ENCODE data around the gene CES2. TPM values are rescaled to one million over a fixed set of nuclear protein-coding genes. Genes with fewer than 3 reads are reported as not detected.
A peak's percentile ranks its signal among the peaks of the same experiment; 100 is the strongest.
"Not testable (repeated sequence)": the region's sequence is repeated elsewhere in the genome, so short reads cannot be mapped to it uniquely, and the experiment has no call there.

CES2 gene
- total RNA-seq, 1 donor: 37.6 TPM

- no peak for TF ChIP-seq CTCF (IDR thresholded peaks at IDR 0.05; ENCODE audit: insufficient read depth, low read length)
- DNase-seq (ENCODE audit: low read depth): no peak
- no peak overlapping the region for H3K4me3 ChIP-seq (ENCODE audit: low read depth, low read length)
These were observed 38.4 kb downstream of the CES2 start for GRCh38 chr16:66973716-66974115.

DNA sequence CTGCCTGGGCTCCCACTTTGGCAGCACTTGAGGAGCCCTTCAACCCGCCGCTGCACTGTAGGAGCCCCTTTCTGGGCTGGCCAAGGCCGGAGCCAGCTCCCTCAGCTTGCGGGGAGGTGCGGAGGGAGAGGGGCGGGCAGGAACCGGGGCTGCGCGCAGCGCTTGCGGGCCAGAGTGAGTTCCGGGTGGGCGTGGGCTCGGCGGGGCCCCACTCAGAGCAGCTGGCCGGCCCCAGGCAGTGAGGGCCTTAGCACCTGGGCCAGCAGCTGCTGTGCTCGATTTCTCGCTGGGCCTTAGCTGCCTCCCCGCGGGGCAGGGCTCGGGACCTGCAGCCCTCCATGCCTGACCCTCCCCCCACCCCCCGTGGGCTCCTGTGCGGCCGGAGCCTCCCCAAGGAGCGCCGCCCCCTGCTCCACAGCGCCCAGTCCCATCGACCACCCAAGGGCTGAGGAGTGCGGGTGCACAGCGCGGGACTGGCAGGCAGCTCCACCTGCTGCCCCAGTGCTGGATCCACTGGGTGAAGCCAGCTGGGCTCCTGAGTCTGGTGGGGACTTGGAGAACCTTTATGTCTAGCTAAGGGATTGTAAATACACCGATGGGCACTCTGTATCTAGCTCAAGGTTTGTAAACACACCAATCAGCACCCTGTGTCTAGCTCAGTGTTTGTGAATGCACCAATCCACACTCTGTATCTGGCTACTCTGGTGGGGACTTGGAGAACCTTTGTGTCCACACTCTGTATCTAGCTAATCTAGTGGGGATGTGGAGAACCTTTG is 39.0 kb downstream of the CES2 start:
- not testable (repeated sequence) for DNase-seq (ENCODE audit: low read depth); H3K4me3 ChIP-seq (ENCODE audit: low read depth, low read length)

GRCh38 chr16:66974932-66975246 is 39.6 kb downstream of the CES2 start:
- H3K4me3 ChIP-seq (ENCODE audit: low read depth, low read length); DNase-seq (ENCODE audit: low read depth): not testable (repeated sequence)

DNA sequence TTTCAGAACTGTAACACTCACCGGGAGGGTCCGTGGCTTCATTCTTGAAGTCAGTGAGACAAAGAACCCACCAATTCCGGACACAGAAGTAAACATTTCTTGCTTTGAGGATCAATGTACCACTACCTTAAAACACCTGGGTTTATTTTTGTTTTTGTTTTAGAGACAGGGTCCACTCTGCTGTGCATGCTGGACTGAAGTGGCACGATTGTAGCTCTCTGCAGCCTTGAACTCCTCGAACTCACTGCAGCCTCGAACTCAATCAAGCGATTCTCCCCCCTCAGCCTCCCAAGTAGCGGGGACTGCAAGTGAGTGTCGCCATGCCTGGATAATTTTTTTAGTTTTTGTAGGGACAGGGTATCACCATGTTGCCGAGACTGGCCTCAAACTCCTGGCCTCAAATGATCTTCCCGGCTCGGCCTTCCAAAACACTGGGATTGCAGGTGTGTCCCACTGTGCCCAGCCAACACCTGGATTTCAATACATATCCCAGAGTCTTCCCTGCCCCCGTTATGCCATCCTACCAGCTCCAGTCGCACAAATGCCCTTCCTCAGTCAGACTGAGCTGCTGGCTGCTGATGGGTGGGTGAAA is 40.1 kb downstream of the CES2 start:
- TF ChIP-seq CTCF (IDR thresholded peaks at IDR 0.05; ENCODE audit: insufficient read depth, low read length): no peak
- no peak overlapping the region for H3K4me3 ChIP-seq (ENCODE audit: low read depth, low read length)
- no peak for DNase-seq (ENCODE audit: low read depth)

DNA sequence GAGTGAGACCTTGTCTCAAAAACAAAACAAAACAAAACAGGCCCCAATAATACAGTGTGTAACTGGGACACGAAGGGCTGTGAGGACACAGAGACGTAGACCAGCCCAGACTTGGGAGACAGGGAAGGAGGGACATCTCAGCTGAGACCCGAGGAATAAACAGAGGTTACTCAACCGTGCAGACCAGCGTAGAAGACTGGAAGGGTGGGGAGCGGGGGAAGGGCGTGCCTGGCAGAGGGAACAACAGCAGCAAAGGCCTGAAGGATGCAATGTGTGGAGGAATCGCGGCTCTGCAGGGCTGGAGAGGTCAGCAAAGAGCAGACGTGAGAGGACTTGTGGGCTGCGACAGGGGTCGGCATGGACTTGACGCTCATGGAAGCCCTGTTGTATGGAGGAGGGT is 41.4 kb downstream of the CES2 start:
- TF ChIP-seq CTCF (IDR thresholded peaks at IDR 0.05; ENCODE audit: insufficient read depth, low read length): no peak
- H3K4me3 ChIP-seq (ENCODE audit: low read depth, low read length): no peak overlapping the region
- DNase-seq (ENCODE audit: low read depth): no peak

- TF ChIP-seq CTCF (IDR thresholded peaks at IDR 0.05; ENCODE audit: insufficient read depth, low read length): peak; percentile 88
These were observed 42.2 kb downstream of the CES2 start for GRCh38 chr16:66977341-66978113.

DNA sequence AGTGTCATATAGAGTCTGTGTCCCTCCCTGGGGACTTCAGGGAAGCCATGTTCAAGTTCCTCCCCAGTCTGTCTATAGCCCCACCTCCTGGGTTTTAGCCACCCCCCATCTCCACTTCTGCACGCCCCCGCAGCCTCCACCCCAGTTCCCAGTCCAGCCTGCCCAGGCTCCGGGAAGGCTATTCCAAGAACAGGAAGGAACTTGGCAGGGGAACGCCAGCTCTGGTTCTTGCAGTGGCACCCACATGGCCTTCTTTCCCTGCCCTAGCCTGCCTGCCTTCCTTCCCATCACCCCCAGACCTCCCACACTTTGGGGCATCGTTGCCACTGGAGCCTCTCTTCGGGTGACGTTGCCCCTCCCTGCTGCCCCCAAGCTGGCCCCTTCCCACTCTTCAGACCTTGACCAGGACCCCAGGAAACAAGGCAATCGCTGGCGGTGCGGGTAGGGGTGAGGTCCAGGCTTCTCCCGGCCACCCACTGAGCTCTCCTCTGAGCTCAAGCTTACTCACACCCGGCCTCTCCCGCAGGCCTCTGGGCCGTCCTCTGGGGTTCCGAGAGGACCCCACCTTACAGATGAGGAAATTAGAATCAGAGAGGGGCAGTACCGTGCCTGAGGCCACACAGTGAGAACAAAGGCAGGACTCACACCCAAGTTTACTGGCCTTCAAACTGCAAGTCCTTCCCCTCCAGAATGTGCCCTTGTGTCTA is 43.8 kb downstream of the CES2 start:
- DNase-seq (ENCODE audit: low read depth): no peak
- TF ChIP-seq CTCF (IDR thresholded peaks at IDR 0.05; ENCODE audit: insufficient read depth, low read length): no peak
- H3K4me3 ChIP-seq (ENCODE audit: low read depth, low read length): no peak overlapping the region

More at GRCh38 chr16:66977341-66978113, 42.2 kb downstream of the CES2 start:
- no peak overlapping the region for H3K4me3 ChIP-seq (ENCODE audit: low read depth, low read length)
- DNase-seq (ENCODE audit: low read depth): peak; percentile 82

All from fibroblast of the aortic adventitia (primary cell).